H1 (cell line): Measurements from ENCODE around the gene COL6A3. TPM values are rescaled to one million over a fixed set of nuclear protein-coding genes. Genes with fewer than 3 reads are reported as not detected.

Source experiments
- CTCF ChIA-PET: fragments of 300-600 bp; sonication (Branson Sonifier 250); formaldehyde crosslinking; loops from one replicate; lab custom pipeline; 2021; ENCODE audit not compliant: partially characterized antibody; lab: Charles Lee
- POLR2A ChIA-PET: fragments of 300-600 bp; sonication (Branson Sonifier 250); formaldehyde crosslinking; loops from one replicate; lab custom pipeline; 2021; ENCODE audit warnings: inconsistent platforms; ENCODE audit not compliant: partially characterized antibody; lab: Charles Lee
- DNase-seq, 2 experiments: peaks; one replicate each; pipeline versions ENCODE4 v3.0.0 to v3.0.0-alpha.2; 2010 to 2022; ENCODE audit warnings: low spot score in 2 of 2, low read depth in 1 of 2, mixed read lengths in 1 of 2
- FAIRE-seq: peaks from 2 replicates; lab custom pipeline; 2011; peaks lifted over from hg19 to GRCh38; lab: Jason Lieb, UNC
- H2AFZ ChIP-seq: 2 replicates; pipeline ENCODE4 v1.8.1; 2012; ENCODE audit warnings: low read length, inconsistent platforms
- H2AK5ac ChIP-seq: 2 replicates; pipeline ENCODE4 v1.6.1; 2013; ENCODE audit warnings: low read depth, low read length
- H2BK120ac ChIP-seq: replicated peaks from 2 replicates; pipeline ENCODE3; 2013; ENCODE audit warnings: low read depth, low read length, inconsistent platforms
- H2BK12ac ChIP-seq: 2 replicates; pipeline ENCODE4 v1.6.1; 2013; ENCODE audit warnings: low read depth, low read length
- H2BK15ac ChIP-seq: 2 replicates; pipeline ENCODE4 v1.6.1; 2013; ENCODE audit warnings: low read length
- H2BK20ac ChIP-seq: 2 replicates; pipeline ENCODE4 v1.6.1; 2013; ENCODE audit warnings: low read length
- H2BK5ac ChIP-seq: 2 replicates; pipeline ENCODE4 v1.6.1; 2013; ENCODE audit warnings: low read depth, low read length
- H3K14ac ChIP-seq: 2 replicates; pipeline ENCODE4 v1.6.1; 2013; ENCODE audit warnings: inconsistent platforms; ENCODE audit not compliant: insufficient read length
- H3K18ac ChIP-seq: 2 replicates; pipeline ENCODE4 v1.6.1; 2013; ENCODE audit warnings: low read length; ENCODE audit errors: extremely low read depth
- H3K23ac ChIP-seq: 2 replicates; pipeline ENCODE4 v1.6.1; 2013; ENCODE audit warnings: inconsistent platforms; ENCODE audit not compliant: insufficient read length
- H3K23me2 ChIP-seq: 2 replicates; pipeline ENCODE4 v1.6.1; 2013; ENCODE audit warnings: low read depth, low read length
- H3K27ac ChIP-seq: 2 replicates; pipeline ENCODE4 v1.6.1; 2011; ENCODE audit warnings: low read depth, low read length, inconsistent platforms
- H3K27me3 ChIP-seq, 4 experiments: replicated peaks in 1 of 4; 1 replicate in 1 of 4; 2 replicates in 3 of 4; pipeline versions ENCODE4 v1.6.1 to v1.8.1; 2011 to 2013; ENCODE audit warnings: low read length in 3 of 4, mild to moderate bottlenecking in 3 of 4, inconsistent platforms in 2 of 4, mixed read lengths in 2 of 4, moderate library complexity in 1 of 4; ENCODE audit not compliant: control insufficient read depth in 3 of 4, insufficient read depth in 3 of 4; ENCODE audit errors: extremely low read depth in 1 of 4
- H3K36me3 ChIP-seq, 4 experiments: 2 replicates each; pipeline versions ENCODE4 v1.6.1 to v1.8.1; 2011 to 2013; ENCODE audit warnings: mild to moderate bottlenecking in 4 of 4, low read length in 3 of 4, moderate library complexity in 2 of 4, control low read depth in 1 of 4, inconsistent platforms in 1 of 4; ENCODE audit not compliant: insufficient read depth in 4 of 4, control insufficient read depth in 2 of 4
- H3K4ac ChIP-seq: replicated peaks from 2 replicates; pipeline ENCODE3; 2013; ENCODE audit warnings: low read length, low read depth, mixed read lengths, inconsistent platforms; ENCODE audit not compliant: insufficient read length
- H3K4me1 ChIP-seq, 4 experiments: replicated peaks in 1 of 4; 1 replicate in 1 of 4; 2 replicates in 3 of 4; pipeline versions ENCODE4 v1.6.1 to v1.8.1; 2011 to 2013; ENCODE audit warnings: low read length in 3 of 4, inconsistent platforms in 2 of 4, mixed read lengths in 1 of 4; ENCODE audit not compliant: insufficient read depth in 4 of 4, control insufficient read depth in 3 of 4
- H3K4me2 ChIP-seq, 2 experiments: 2 replicates each; pipeline versions ENCODE4 v1.6.1 to v1.8.1; 2011 to 2013; ENCODE audit warnings: low read depth in 2 of 2, low read length in 2 of 2, control low read depth in 1 of 2, inconsistent platforms in 1 of 2, mild to moderate bottlenecking in 1 of 2; ENCODE audit not compliant: insufficient read depth in 1 of 2
- H3K4me3 ChIP-seq, 4 experiments: fragments of 200-600, 300-600 bp in 1 of 4; sonication (generic), shearing (Covaris generic), sonication (Bioruptor Twin) in 1 of 4; 2 replicates each; pipeline versions ENCODE4 v1.5.1 to v1.8.1; 2011 to 2016; ENCODE audit warnings: low read length in 4 of 4, low read depth in 3 of 4, control low read depth in 2 of 4, inconsistent platforms in 2 of 4, mild to moderate bottlenecking in 2 of 4, mixed read lengths in 1 of 4, moderate library complexity in 1 of 4; ENCODE audit not compliant: insufficient read depth in 2 of 4; ENCODE audit errors: extremely low read depth in 1 of 4
- H3K56ac ChIP-seq: replicated peaks from 2 replicates; pipeline ENCODE3; 2013; ENCODE audit warnings: low read depth, mild to moderate bottlenecking, mixed read lengths, low read length, inconsistent platforms; ENCODE audit not compliant: insufficient read length
- H3K79me1 ChIP-seq: 2 replicates; pipeline ENCODE4 v1.6.1; 2013; ENCODE audit warnings: low read depth, low read length, control low read depth
- H3K79me2 ChIP-seq, 2 experiments: 2 replicates each; pipeline versions ENCODE4 v1.6.1 to v1.8.1; 2012 to 2013; ENCODE audit warnings: low read length in 2 of 2, mild to moderate bottlenecking in 2 of 2, inconsistent platforms in 1 of 2; ENCODE audit not compliant: insufficient read depth in 2 of 2, control insufficient read depth in 1 of 2
- H3K9ac ChIP-seq, 4 experiments: replicated peaks in 1 of 4; 1 replicate in 1 of 4; 2 replicates in 3 of 4; pipeline versions ENCODE4 v1.6.1 to v1.8.1; 2011 to 2013; ENCODE audit warnings: low read depth in 3 of 4, low read length in 3 of 4, control low read depth in 2 of 4, mild to moderate bottlenecking in 2 of 4, moderate library complexity in 2 of 4, inconsistent platforms in 1 of 4; ENCODE audit errors: extremely low read depth in 1 of 4
- H3K9me3 ChIP-seq, 2 experiments: 2 replicates each; pipeline versions ENCODE4 v1.6.1 to v1.8.1; 2012 to 2013; ENCODE audit warnings: mild to moderate bottlenecking in 2 of 2, moderate library complexity in 2 of 2, control low read depth in 1 of 2, inconsistent platforms in 1 of 2, low read depth in 1 of 2, low read length in 1 of 2, mixed read lengths in 1 of 2; ENCODE audit not compliant: insufficient read depth in 2 of 2
- H4K20me1 ChIP-seq, 2 experiments: replicated peaks in 1 of 2; 2 replicates each; pipeline versions ENCODE3 to v1.8.1; 2011 to 2013; ENCODE audit warnings: inconsistent platforms in 2 of 2, low read length in 2 of 2, mild to moderate bottlenecking in 1 of 2; ENCODE audit not compliant: insufficient read depth in 2 of 2, control insufficient read depth in 1 of 2
- H4K5ac ChIP-seq: 2 replicates; pipeline ENCODE4 v1.6.1; 2013; ENCODE audit warnings: low read length, low read depth, mixed read lengths, inconsistent platforms; ENCODE audit not compliant: insufficient read length
- H4K8ac ChIP-seq: 2 replicates; pipeline ENCODE4 v1.8.0; 2013; ENCODE audit warnings: mild to moderate bottlenecking, moderate library complexity, low read length, inconsistent platforms; ENCODE audit not compliant: insufficient read depth; ENCODE audit errors: extremely low read depth
- H4K91ac ChIP-seq: replicated peaks from 2 replicates; pipeline ENCODE3; 2013; ENCODE audit warnings: low read length, mixed read lengths, inconsistent platforms; ENCODE audit not compliant: insufficient read length
- JUN ChIP-seq: IDR thresholded peaks from 2 replicates; pipeline ENCODE4 v1.6.1; 2011; ENCODE audit warnings: low read depth, mild to moderate bottlenecking, improper control_type of control experiment, low read length
- KDM4A ChIP-seq: IDR thresholded peaks from one replicate; pipeline ENCODE4 v1.7.1; 2012; ENCODE audit warnings: low read depth, mild to moderate bottlenecking, moderate library complexity, low read length, inconsistent platforms; ENCODE audit not compliant: severe bottlenecking
- MAX ChIP-seq: IDR thresholded peaks from 2 replicates; pipeline ENCODE4 v1.6.1; 2012; ENCODE audit warnings: inconsistent platforms
- SIRT6 ChIP-seq: IDR thresholded peaks from one replicate; pipeline ENCODE4 v1.7.1; 2012; ENCODE audit warnings: low read length, inconsistent platforms
- WGBS, 2 experiments: shearing (Covaris generic) in 1 of 2; methylation state at CpG; one replicate each; pipeline versions ENCODE4 v1.1.6 to v1.1.7; 2013 to 2015; ENCODE audit warnings: low lambda C conversion rate in 2 of 2, mixed read lengths in 2 of 2, inconsistent platforms in 1 of 2, low coverage in 1 of 2, missing lambda C conversion rate in 1 of 2; ENCODE audit not compliant: insufficient replicate concordance in 2 of 2, insufficient coverage in 1 of 2, insufficient read length in 1 of 2; ENCODE audit errors: extremely low coverage in 1 of 2, missing lambda C conversion rate in 1 of 2; 5-methylcytosine and 5-hydroxymethylcytosine counted together
- polyA plus RNA-seq, 7 experiments: library from polyadenylated mRNA; depleted of rRNA in 3 of 7; stranded (reverse) in 5 of 7; unstranded in 2 of 7; fragments of >200 nt in 5 of 7; fragments of 200-250 nt in 2 of 7; gene quantifications; 1 replicate in 5 of 7; 2 replicates in 1 of 7; 4 replicates in 1 of 7; pipeline versions ENCODE4 v1.2.1 to v1.2.3, GENCODE V29; 2011 to 2013; ENCODE audit warnings: missing spikeins in 2 of 7, mixed read lengths in 2 of 7
- total RNA-seq: library from RNA; stranded (reverse); fragmentation: NEBNext Ultra II Directional; extraction: Animal tissue kit (Norgen Biotek cat#: 25700); gene quantifications from 2 replicates; pipeline ENCODE4 v1.2.1, GENCODE V29; 2021

The COL6A3 gene
- total and polyA plus RNA-seq, 2 of the 8 experiments (the other 6 are each of a cell fraction or from before 2014, with no cell fraction given), result 1.2 to 3.4 TPM

DNA sequence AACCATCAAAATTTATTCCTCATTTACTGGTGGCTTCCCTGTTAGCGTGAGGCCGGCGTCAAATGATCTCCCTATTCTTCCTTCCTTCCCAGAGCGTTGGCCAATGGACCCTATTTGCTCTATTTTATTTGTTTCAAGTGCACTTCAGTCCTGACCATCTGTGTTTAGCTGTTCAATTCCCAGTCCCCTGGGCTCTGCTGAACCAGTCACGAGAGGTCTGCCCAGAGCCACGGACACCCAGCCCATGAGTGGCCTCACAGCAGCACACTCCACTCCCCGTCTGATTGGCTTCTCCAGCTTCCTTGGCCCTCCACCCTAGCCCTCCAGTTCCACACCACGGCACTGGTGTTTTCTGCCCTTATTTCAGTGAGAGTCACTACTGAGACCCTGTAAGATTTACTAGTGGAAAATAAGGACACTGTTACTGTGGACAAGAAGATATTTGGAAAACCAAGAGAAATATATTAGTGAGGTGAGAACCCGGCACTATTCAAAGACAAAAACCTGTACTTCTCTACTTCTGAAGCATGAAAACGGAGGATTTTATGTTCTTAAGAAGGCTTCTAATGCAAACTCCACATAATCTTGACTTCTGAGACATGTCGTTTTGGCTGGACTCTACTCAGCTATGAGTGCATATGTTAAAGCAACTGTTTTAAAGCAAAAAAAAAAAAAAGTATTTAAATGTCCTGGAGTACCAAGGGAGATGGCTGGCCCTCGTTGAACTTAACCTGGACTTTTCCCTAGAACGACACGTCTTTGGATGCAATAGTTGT, 86.6 kb downstream of the COL6A3 start:
- no peak overlapping the region for H2BK12ac ChIP-seq
- ChIA-PET POLR2A (interaction anchor here (0.6 kb wide), 1 partner anchor 24 kb away, joined by 4 read pairs; no protein-coding TSS in a partner anchor), CTCF (interaction anchor here (0.6 to 1.3 kb wide), 6 partner anchors 48 to 477 kb away, joined by 3 to 4 read pairs (median 3); no protein-coding TSS in a partner anchor)
- no peaks in the 10 kb centered on the region; a peak in 1 of 8 replicates for H3K36me3 ChIP-seq
- H2AFZ ChIP-seq, result no peak overlapping the region
- no peak overlapping the region for H3K9ac ChIP-seq
- no peaks in the 10 kb centered on the region for H3K27me3 ChIP-seq
- no peak overlapping the region for H3K4me3 ChIP-seq
- DNase-seq, result no peak
- no peak overlapping the region for H4K5ac ChIP-seq
- no peaks in the 10 kb centered on the region for H4K20me1 ChIP-seq
- no peak overlapping the region for H2AK5ac ChIP-seq
- H3K27ac ChIP-seq, result no peak overlapping the region
- no peaks in the 10 kb centered on the region for H3K79me1 ChIP-seq
- H3K4me1 ChIP-seq, result peaks cover 0 to 3% (median 0%) of the 10 kb centered on the region in 4 experiments; a peak in 5 of 7 replicates
- no peak overlapping the region for H2BK5ac ChIP-seq
- no peak overlapping the region for H3K4me2 ChIP-seq
- H3K18ac ChIP-seq, result no peak overlapping the region
- WGBS, 2 experiments, result 88% methylated on average over 14 of the region's 14 CpGs; no CpG with 5 or more reads in 1 of the 2 experiments
- H3K9me3 ChIP-seq, result no peaks in the 10 kb centered on the region
- FAIRE-seq, result no peak
- H2BK15ac ChIP-seq, result no peak overlapping the region
- H3K56ac ChIP-seq, result no peak overlapping the region
- no peak overlapping the region for H4K8ac ChIP-seq
- no peak overlapping the region for H3K4ac ChIP-seq
- H3K23ac ChIP-seq, result no peak overlapping the region
- H3K23me2 ChIP-seq, result no peaks in the 10 kb centered on the region
- no peak overlapping the region for H2BK120ac ChIP-seq
- no peaks in the 10 kb centered on the region for H3K79me2 ChIP-seq
- H3K14ac ChIP-seq, result no peak overlapping the region
- H4K91ac ChIP-seq, result no peak overlapping the region
- no peak overlapping the region for H2BK20ac ChIP-seq
- TF ChIP-seq KDM4A (no peak), JUN (no peak), MAX (no peak), SIRT6 (no peak)
